NCI-H2107 treated with DMSO at 0.1 percent for 48 hours (cell line): ENCODE measurements around the gene TOP3A.

ENCODE experiments used
- DNase-seq: peaks from one replicate; lab custom pipeline; 2025; ENCODE audit not compliant: unreplicated experiment; lab: John Stamatoyannopoulos, UW

Gene TOP3A

GRCh38 chr17:18253947-18254821 lies 60.6 kb downstream of the TOP3A start:
- no peak for DNase-seq

- no peak for DNase-seq
These were observed 61.5 kb downstream of the TOP3A start for GRCh38 chr17:18253187-18253884.

GRCh38 chr17:18252160-18252559 lies 62.6 kb downstream of the TOP3A start:
- DNase-seq, result no peak

GRCh38 chr17:18251204-18251603 lies 63.6 kb downstream of the TOP3A start:
- no peak for DNase-seq

GRCh38 chr17:18250708-18251107 lies 64.1 kb downstream of the TOP3A start:
- no peak for DNase-seq

GRCh38 chr17:18250259-18250658 lies 64.5 kb downstream of the TOP3A start:
- no peak for DNase-seq

GRCh38 chr17:18248811-18249210 lies 66.0 kb downstream of the TOP3A start:
- DNase-seq, result no peak

GRCh38 chr17:18248300-18248731 lies 66.5 kb downstream of the TOP3A start:
- DNase-seq, result peak; percentile 14

- no peak for DNase-seq
These were observed 67.2 kb downstream of the TOP3A start for GRCh38 chr17:18247613-18248001.

GRCh38 chr17:18246880-18247612 lies 67.7 kb downstream of the TOP3A start:
- peak; percentile 40 for DNase-seq

GRCh38 chr17:18246109-18246725 lies 68.6 kb downstream of the TOP3A start:
- no peak for DNase-seq

GRCh38 chr17:18245038-18245776 lies 69.6 kb downstream of the TOP3A start:
- no peak for DNase-seq

- no peak for DNase-seq
These were observed 73.4 kb downstream of the TOP3A start for GRCh38 chr17:18241229-18241871.

GRCh38 chr17:18240449-18240848 lies 74.3 kb downstream of the TOP3A start:
- DNase-seq, result no peak

- no peak for DNase-seq
These were observed 76.5 kb downstream of the TOP3A start for GRCh38 chr17:18238299-18238698.

GRCh38 chr17:18237461-18237860 lies 77.3 kb downstream of the TOP3A start:
- no peak for DNase-seq

GRCh38 chr17:18236494-18236893 lies 78.3 kb downstream of the TOP3A start:
- no peak for DNase-seq

- DNase-seq, result no peak
These were observed 79.0 kb downstream of the TOP3A start for GRCh38 chr17:18235743-18236256.

GRCh38 chr17:18234853-18235380 lies 79.9 kb downstream of the TOP3A start:
- DNase-seq, result no peak
